ENCODE measurements around the gene NRIP2. TPM values are rescaled to one million over a fixed set of nuclear protein-coding genes. Genes with fewer than 3 reads are reported as not detected.

The NRIP2 gene
- total and polyA plus RNA-seq, 2 experiments from 2014 or later = 0.66 TPM; not detected in 1

GRCh38 chr12:2793561-2793960 lies 41.3 kb downstream of the NRIP2 start (continued):
- no peak for TF ChIP-seq REST (IDR thresholded peaks at IDR 0.05; ENCODE audit: unreplicated experiment)
- TF ChIP-seq EZH2phosphoT487 (IDR thresholded peaks at IDR 0.05; ENCODE audit: unreplicated experiment) = no peak
- TF ChIP-seq JUNB (IDR thresholded peaks at IDR 0.05; ENCODE audit: unreplicated experiment) = no peak
- TF ChIP-seq CREB1 (CRISPR knock-in tag; IDR thresholded peaks at IDR 0.05; ENCODE audit: low read depth) = no peak
- TF ChIP-seq CTCF (conservative IDR thresholded peaks at IDR 0.05; ENCODE audit: low read depth in 2 of 2) = no peak
- TF ChIP-seq ZNF114 (CRISPR knock-in tag; IDR thresholded peaks at IDR 0.05) = no peak
- TF ChIP-seq NANOG (IDR thresholded peaks at IDR 0.05; ENCODE audit: borderline replicate concordance) = no peak
- no peak for TF ChIP-seq EZH2 (IDR thresholded peaks at IDR 0.05; ENCODE audit: low read depth, unreplicated experiment)
- no peak for TF ChIP-seq ZNF331 (CRISPR knock-in tag; IDR thresholded peaks at IDR 0.05; ENCODE audit: low read depth)
- TF ChIP-seq POLR2AphosphoS5 (IDR thresholded peaks at IDR 0.05; ENCODE audit: low read depth) = no peak

GRCh38 chr12:2792671-2793500 lies 41.9 kb downstream of the NRIP2 start:
- ATAC-seq (no peak), DNase-seq (ENCODE audit: low spot score) (no peak)
- no peak overlapping the region for H2AFZ ChIP-seq
- no peaks in the 10 kb centered on the region for H3K9me2 ChIP-seq (ENCODE audit: insufficient read depth)
- H3K4me1 ChIP-seq (ENCODE audit: insufficient read depth) = peaks cover 24% of the 10 kb centered on the region
- H3K27ac ChIP-seq (ENCODE audit: low read depth) = no peak overlapping the region
- TF ChIP-seq JUNB (IDR thresholded peaks at IDR 0.05; ENCODE audit: unreplicated experiment) = no peak
- peaks cover 17% of the 10 kb centered on the region for H4K20me1 ChIP-seq (replicated peaks; ENCODE audit: insufficient read depth)
- peak overlapping the region; percentile 77 for H3K4me3 Mint-ChIP-seq
- peaks cover 15% of the 10 kb centered on the region for H3K36me3 ChIP-seq (ENCODE audit: insufficient read depth)
- H3K4me2 ChIP-seq = no peak overlapping the region
- H3K4me1 Mint-ChIP-seq = peaks cover 32% of the 10 kb centered on the region
- peaks cover 20% of the 10 kb centered on the region for H3K36me3 Mint-ChIP-seq (ENCODE audit: low read depth)
- H3K79me2 ChIP-seq (replicated peaks; ENCODE audit: insufficient read depth) = peaks cover 23% of the 10 kb centered on the region
- peaks cover 22% of the 10 kb centered on the region for H3K27me3 Mint-ChIP-seq (ENCODE audit: insufficient read depth, low read depth, poor library complexity)
- peak overlapping the region; percentile 91; the same call in 1 of the 2 replicates for H3K4me3 ChIP-seq
- H3K9me3 Mint-ChIP-seq = peaks cover 5% of the 10 kb centered on the region; the same call in 1 of the 3 replicates
- no peak overlapping the region for H3K27ac Mint-ChIP-seq
- peaks cover 20% of the 10 kb centered on the region for H3F3A ChIP-seq (replicated peaks; ENCODE audit: low read depth)
- no peaks in the 10 kb centered on the region for H3K27me3 ChIP-seq (ENCODE audit: insufficient read depth)

Measured in GM23338 (cell line).